ENCODE results near the gene CPXM2. TPM values are rescaled to one million over a fixed set of nuclear protein-coding genes. Genes with fewer than 3 reads are reported as not detected.

Gene CPXM2
- total and polyA plus RNA-seq, 9 of the 15 experiments (the other 6 are each of a cell fraction or from before 2014, with no cell fraction given) = not detected

GRCh38 chr10:123724747-123725146, 166.9 kb downstream of the CPXM2 start (continued):
- TF ChIP-seq, protein P1, sequence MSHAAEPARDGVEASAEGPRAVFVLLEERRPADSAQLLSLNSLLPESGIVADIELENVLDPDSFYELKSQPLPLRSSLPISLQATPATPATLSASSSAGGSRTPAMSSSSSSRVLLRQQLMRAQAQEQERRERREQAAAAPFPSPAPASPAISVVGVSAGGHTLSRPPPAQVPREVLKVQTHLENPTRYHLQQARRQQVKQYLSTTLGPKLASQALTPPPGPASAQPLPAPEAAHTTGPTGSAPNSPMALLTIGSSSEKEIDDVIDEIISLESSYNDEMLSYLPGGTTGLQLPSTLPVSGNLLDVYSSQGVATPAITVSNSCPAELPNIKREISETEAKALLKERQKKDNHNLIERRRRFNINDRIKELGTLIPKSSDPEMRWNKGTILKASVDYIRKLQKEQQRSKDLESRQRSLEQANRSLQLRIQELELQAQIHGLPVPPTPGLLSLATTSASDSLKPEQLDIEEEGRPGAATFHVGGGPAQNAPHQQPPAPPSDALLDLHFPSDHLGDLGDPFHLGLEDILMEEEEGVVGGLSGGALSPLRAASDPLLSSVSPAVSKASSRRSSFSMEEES (CRISPR knock-in tag; IDR thresholded peaks at IDR 0.05) = no peak
- TF ChIP-seq, protein P2, sequence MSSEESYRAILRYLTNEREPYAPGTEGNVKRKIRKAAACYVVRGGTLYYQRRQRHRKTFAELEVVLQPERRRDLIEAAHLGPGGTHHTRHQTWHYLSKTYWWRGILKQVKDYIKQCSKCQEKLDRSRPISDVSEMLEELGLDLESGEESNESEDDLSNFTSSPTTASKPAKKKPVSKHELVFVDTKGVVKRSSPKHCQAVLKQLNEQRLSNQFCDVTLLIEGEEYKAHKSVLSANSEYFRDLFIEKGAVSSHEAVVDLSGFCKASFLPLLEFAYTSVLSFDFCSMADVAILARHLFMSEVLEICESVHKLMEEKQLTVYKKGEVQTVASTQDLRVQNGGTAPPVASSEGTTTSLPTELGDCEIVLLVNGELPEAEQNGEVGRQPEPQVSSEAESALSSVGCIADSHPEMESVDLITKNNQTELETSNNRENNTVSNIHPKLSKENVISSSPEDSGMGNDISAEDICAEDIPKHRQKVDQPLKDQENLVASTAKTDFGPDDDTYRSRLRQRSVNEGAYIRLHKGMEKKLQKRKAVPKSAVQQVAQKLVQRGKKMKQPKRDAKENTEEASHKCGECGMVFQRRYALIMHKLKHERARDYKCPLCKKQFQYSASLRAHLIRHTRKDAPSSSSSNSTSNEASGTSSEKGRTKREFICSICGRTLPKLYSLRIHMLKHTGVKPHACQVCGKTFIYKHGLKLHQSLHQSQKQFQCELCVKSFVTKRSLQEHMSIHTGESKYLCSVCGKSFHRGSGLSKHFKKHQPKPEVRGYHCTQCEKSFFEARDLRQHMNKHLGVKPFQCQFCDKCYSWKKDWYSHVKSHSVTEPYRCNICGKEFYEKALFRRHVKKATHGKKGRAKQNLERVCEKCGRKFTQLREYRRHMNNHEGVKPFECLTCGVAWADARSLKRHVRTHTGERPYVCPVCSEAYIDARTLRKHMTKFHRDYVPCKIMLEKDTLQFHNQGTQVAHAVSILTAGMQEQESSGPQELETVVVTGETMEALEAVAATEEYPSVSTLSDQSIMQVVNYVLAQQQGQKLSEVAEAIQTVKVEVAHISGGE (CRISPR knock-in tag; IDR thresholded peaks at IDR 0.05) = no peak
- TF ChIP-seq PKNOX1 (IDR thresholded peaks at IDR 0.05) (no peak), ZNF436 (CRISPR knock-in tag; IDR thresholded peaks at IDR 0.05) (no peak), FOXM1 (IDR thresholded peaks at IDR 0.05; ENCODE audit: low read depth) (no peak), FOXM1 (CRISPR knock-in tag; IDR thresholded peaks at IDR 0.05; ENCODE audit: low read depth) (no peak)

Data from K562 (cell line).